Astrocyte (in vitro differentiated cells and primary cell): ENCODE measurements around the gene SHC4.

Experiments used
- CTCF ChIP-seq: IDR thresholded peaks from 2 replicates; pipeline ENCODE4 v1.5.1; 2011; ENCODE audit warnings: low read depth, mild to moderate bottlenecking, inconsistent platforms, low read length, moderate library complexity; ENCODE audit not compliant: insufficient read depth
- EZH2 ChIP-seq: IDR thresholded peaks from 2 replicates; pipeline ENCODE4 v1.6.1; 2012; ENCODE audit warnings: mild to moderate bottlenecking, low read length, inconsistent platforms; ENCODE audit not compliant: insufficient read depth

GRCh38 chr15:48842501-48842900, 121.2 kb downstream of the SHC4 start:
- TF ChIP-seq CTCF (no peak), EZH2 (no peak)
